HEK293 (cell line): Measurements from ENCODE around the gene GNAI1.
A peak's percentile ranks its signal among the peaks of the same experiment; 100 is the strongest.

Experiments
- CTCF ChIA-PET: fragments of 350-600 bp; formaldehyde crosslinking; extraction: SDS; loops from one replicate; lab custom pipeline; 2021; ENCODE audit warnings: antibody characterized with exemption; lab: Yijun Ruan, JAX
- POLR2A ChIA-PET: fragments of 300-600 bp; formaldehyde crosslinking; extraction: SDS; loops from one replicate; lab custom pipeline; 2020; ENCODE audit warnings: antibody characterized with exemption, inconsistent platforms; lab: Yijun Ruan, JAX
- H3K27ac ChIP-seq: fragments of 200-500 bp; sonication (Bioruptor generic); 2 replicates; pipeline ENCODE4 v1.5.1; 2014; ENCODE audit warnings: low read depth, low read length, control low read depth, inconsistent platforms; ENCODE audit errors: extremely low read depth
- H3K36me3 ChIP-seq, 2 experiments: fragments of 200-500 bp in 1 of 2; sonication (Bioruptor generic) in 1 of 2; 1 replicate in 1 of 2; 2 replicates in 1 of 2; pipeline ENCODE4 v1.5.1; 2014 to 2017; ENCODE audit warnings: inconsistent platforms in 2 of 2, low read length in 2 of 2; ENCODE audit not compliant: control insufficient read depth in 2 of 2, insufficient read depth in 1 of 2
- H3K4me1 ChIP-seq: fragments of 200-500 bp; sonication (Bioruptor generic); 2 replicates; pipeline ENCODE4 v1.5.1; 2014; ENCODE audit warnings: mild to moderate bottlenecking, low read length, inconsistent platforms; ENCODE audit not compliant: control insufficient read depth, insufficient read depth
- H3K4me3 ChIP-seq: 2 replicates; pipeline ENCODE4 v1.5.1; 2011; ENCODE audit warnings: low read depth, mild to moderate bottlenecking, control low read depth, low read length, moderate library complexity
- H3K9me3 ChIP-seq: fragments of 200-500 bp; sonication (Bioruptor generic); 2 replicates; pipeline ENCODE4 v1.5.1; 2014; ENCODE audit warnings: low read depth, low read length, inconsistent platforms; ENCODE audit not compliant: control insufficient read depth, insufficient read depth
- GLI4 ChIP-seq: fragments of 450-650 bp; formaldehyde crosslinking; IDR thresholded peaks from 2 replicates; pipeline ENCODE4 v1.5.1; 2016; ENCODE audit warnings: missing biosample characterization, missing genetic modification characterization
- IKZF3 ChIP-seq: fragments of 450-650 bp; IDR thresholded peaks from 2 replicates; pipeline ENCODE4 v1.5.0; 2018; ENCODE audit warnings: missing biosample characterization, mild to moderate bottlenecking, missing genetic modification characterization, moderate library complexity
- ZBTB26 ChIP-seq: fragments of 450-650 bp; formaldehyde crosslinking; optimal IDR thresholded peaks from 2 replicates; pipeline ENCODE3; 2016; ENCODE audit warnings: missing biosample characterization, mild to moderate bottlenecking, missing genetic modification characterization
- ZNF10 ChIP-seq: fragments of 450-650 bp; formaldehyde crosslinking; IDR thresholded peaks from 2 replicates; pipeline ENCODE4 v1.5.1; 2017; ENCODE audit warnings: missing biosample characterization, missing genetic modification characterization
- ZNF335 ChIP-seq: fragments of 450-650 bp; formaldehyde crosslinking; conservative IDR thresholded peaks from 2 replicates; pipeline ENCODE4 v1.5.1; 2016; ENCODE audit warnings: missing biosample characterization, missing genetic modification characterization
- ZNF449 ChIP-seq: fragments of 450-650 bp; formaldehyde crosslinking; IDR thresholded peaks from 2 replicates; pipeline ENCODE4 v1.5.1; 2017; ENCODE audit warnings: missing biosample characterization, mild to moderate bottlenecking, missing genetic modification characterization, moderate library complexity
- ZNF580 ChIP-seq: fragments of 450-650 bp; formaldehyde crosslinking; IDR thresholded peaks from 2 replicates; pipeline ENCODE4 v1.5.1; 2016; ENCODE audit warnings: missing biosample characterization, missing genetic modification characterization
- ZNF585B ChIP-seq: fragments of 450-650 bp; formaldehyde crosslinking; IDR thresholded peaks from 2 replicates; pipeline ENCODE4 v1.5.1; 2016; ENCODE audit warnings: missing biosample characterization, missing genetic modification characterization
- ZNF692 ChIP-seq: fragments of 450-650 bp; formaldehyde crosslinking; IDR thresholded peaks from 2 replicates; pipeline ENCODE4 v1.5.1; 2016; ENCODE audit warnings: missing biosample characterization, missing genetic modification characterization
- ZSCAN30 ChIP-seq: fragments of 450-650 bp; IDR thresholded peaks from 2 replicates; pipeline ENCODE4 v1.5.1; 2018; ENCODE audit warnings: missing biosample characterization, mild to moderate bottlenecking, missing genetic modification characterization, moderate library complexity
- TF ChIP-seq, protein P1 (sequence below): fragments of 450-650 bp; formaldehyde crosslinking; IDR thresholded peaks from 2 replicates; pipeline ENCODE4 v1.5.1; 2016; ENCODE audit warnings: missing biosample characterization, missing genetic modification characterization
- TF ChIP-seq, protein P2 (sequence below): fragments of 450-650 bp; formaldehyde crosslinking; IDR thresholded peaks from 2 replicates; pipeline ENCODE4 v1.5.1; 2016; ENCODE audit warnings: missing biosample characterization, missing genetic modification characterization

Gene GNAI1

DNA sequence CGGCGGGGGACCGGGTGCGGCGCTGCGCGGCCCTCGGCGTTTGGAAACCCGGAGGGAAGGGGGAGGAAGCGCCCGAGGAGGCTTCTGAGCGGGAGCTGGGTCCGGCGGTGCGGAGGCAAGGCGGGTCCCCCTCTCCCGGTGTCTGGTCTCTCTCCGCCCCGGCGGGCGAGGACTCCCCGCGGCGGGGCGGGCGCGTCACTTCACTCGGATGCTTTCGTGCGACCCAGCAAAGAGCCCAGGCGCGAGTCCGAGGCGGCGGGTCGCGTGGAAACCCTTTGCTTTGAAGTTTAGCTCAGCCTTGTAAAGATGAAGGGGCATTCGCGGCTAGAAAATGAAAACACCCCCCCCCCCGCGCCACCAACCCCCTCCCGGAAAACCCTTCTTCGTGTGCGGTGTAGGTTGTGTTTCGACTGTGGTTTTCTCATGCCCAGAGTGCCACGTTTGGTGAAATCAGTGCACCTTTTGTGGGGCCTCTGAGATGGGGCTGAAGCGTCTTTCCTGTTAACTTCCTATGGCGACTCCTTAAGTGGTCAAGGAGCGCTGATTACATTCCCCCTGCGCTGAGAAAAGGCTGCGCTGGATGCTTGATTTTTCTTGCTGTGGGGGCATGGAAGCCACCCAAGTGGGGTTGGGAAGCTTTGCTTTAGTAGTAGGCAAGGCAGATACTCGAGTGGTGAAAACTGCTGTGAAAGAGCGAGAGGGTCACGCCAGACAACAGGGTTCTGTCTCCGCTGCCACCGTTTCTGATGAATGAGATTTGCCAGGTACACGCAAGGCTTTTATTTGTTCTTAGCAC lies 876 bp downstream of the GNAI1 start:
- H3K36me3 ChIP-seq, result no peaks in the 10 kb centered on the region
- ChIA-PET POLR2A (interaction anchor here (0.5 to 1.7 kb wide), 5 partner anchors 8 to 15 kb away, joined by 4 to 8 read pairs (median 4); no protein-coding TSS in a partner anchor), CTCF (interaction anchor here (0.6 to 1.5 kb wide), 5 partner anchors 41 to 1913 kb away, joined by 3 to 4 read pairs (median 4); no protein-coding TSS in a partner anchor)

More for the DNA sequence above, 876 bp downstream of the GNAI1 start:
- Histone ChIP-seq H3K4me1 (peaks cover 15% of the 10 kb centered on the region), H3K4me3 (peak overlapping the region; percentile 97)
- TF ChIP-seq GLI4, result no peak
- peak; percentile 7; the same call in 1 of the 2 replicates for TF ChIP-seq ZNF692 (tag by site-specific recombination)
- TF ChIP-seq ZNF10, result no peak
- peak; percentile 7 for TF ChIP-seq ZNF335
- no peak for TF ChIP-seq ZNF580 (tag by site-specific recombination)
- TF ChIP-seq, protein P1, sequence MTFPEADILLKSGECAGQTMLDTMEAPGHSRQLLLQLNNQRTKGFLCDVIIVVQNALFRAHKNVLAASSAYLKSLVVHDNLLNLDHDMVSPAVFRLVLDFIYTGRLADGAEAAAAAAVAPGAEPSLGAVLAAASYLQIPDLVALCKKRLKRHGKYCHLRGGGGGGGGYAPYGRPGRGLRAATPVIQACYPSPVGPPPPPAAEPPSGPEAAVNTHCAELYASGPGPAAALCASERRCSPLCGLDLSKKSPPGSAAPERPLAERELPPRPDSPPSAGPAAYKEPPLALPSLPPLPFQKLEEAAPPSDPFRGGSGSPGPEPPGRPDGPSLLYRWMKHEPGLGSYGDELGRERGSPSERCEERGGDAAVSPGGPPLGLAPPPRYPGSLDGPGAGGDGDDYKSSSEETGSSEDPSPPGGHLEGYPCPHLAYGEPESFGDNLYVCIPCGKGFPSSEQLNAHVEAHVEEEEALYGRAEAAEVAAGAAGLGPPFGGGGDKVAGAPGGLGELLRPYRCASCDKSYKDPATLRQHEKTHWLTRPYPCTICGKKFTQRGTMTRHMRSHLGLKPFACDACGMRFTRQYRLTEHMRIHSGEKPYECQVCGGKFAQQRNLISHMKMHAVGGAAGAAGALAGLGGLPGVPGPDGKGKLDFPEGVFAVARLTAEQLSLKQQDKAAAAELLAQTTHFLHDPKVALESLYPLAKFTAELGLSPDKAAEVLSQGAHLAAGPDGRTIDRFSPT (tag by site-specific recombination), result no peak
- TF ChIP-seq ZSCAN30 (tag by site-specific recombination), result 0 out of 2 replicates have a peak, but pooled peaks have one; percentile 14
- TF ChIP-seq ZNF585B (tag by site-specific recombination), result no peak
- TF ChIP-seq IKZF3 (tag by site-specific recombination), result 0 out of 2 replicates have a peak, but pooled peaks have one; percentile 23
- no peak for TF ChIP-seq ZNF449 (tag by site-specific recombination)
- TF ChIP-seq ZBTB26 (tag by site-specific recombination), result peak; percentile 62
- TF ChIP-seq, protein P2, sequence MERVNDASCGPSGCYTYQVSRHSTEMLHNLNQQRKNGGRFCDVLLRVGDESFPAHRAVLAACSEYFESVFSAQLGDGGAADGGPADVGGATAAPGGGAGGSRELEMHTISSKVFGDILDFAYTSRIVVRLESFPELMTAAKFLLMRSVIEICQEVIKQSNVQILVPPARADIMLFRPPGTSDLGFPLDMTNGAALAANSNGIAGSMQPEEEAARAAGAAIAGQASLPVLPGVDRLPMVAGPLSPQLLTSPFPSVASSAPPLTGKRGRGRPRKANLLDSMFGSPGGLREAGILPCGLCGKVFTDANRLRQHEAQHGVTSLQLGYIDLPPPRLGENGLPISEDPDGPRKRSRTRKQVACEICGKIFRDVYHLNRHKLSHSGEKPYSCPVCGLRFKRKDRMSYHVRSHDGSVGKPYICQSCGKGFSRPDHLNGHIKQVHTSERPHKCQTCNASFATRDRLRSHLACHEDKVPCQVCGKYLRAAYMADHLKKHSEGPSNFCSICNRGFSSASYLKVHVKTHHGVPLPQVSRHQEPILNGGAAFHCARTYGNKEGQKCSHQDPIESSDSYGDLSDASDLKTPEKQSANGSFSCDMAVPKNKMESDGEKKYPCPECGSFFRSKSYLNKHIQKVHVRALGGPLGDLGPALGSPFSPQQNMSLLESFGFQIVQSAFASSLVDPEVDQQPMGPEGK, result 0 out of 2 replicates have a peak, but pooled peaks have one; percentile 2
- TF ChIP-seq, all 188 proteins: peak for 6
- Histone ChIP-seq H3K27ac (peak overlapping the region; percentile 90), H3K9me3 (no peaks in the 10 kb centered on the region)
